HepG2 (cell line): ENCODE results near the gene ARHGEF4. TPM values are rescaled to one million over a fixed set of nuclear protein-coding genes. Genes with fewer than 3 reads are reported as not detected.

Experiments
- ATAC-seq: fragments of 200-7000 bp; cut with Tn5 transposase; 3 replicates; pipeline ENCODE4 v1.9.1; 2020; ENCODE audit warnings: mild to moderate bottlenecking, moderate library complexity
- BruUV-seq: library from RNA; stranded (reverse); fragments of 400-500 nt; replicated peaks from 2 replicates; lab custom pipeline; 2021; lab: Mats Ljungman, UMichigan
- CTCF ChIA-PET: fragments of 300-600 bp; formaldehyde crosslinking; extraction: SDS; loops from one replicate; lab custom pipeline; 2021; ENCODE audit warnings: low total read pairs, inconsistent platforms, low intra/inter-chr PET ratio; lab: Yijun Ruan, JAX
- POLR2A ChIA-PET: fragments of 350-600 bp; sonication (Branson Sonifier 250); formaldehyde crosslinking; loops from one replicate; lab custom pipeline; 2020; ENCODE audit warnings: antibody characterized with exemption, inconsistent platforms; lab: Yijun Ruan, JAX
- DNase-seq: peaks from one replicate; pipeline ENCODE4 v3.0.0-alpha.2; 2015; ENCODE audit warnings: low spot score
- FAIRE-seq: peaks from 3 replicates; lab custom pipeline; 2011; peaks lifted over from hg19 to GRCh38; lab: Jason Lieb, UNC
- H2AFZ ChIP-seq: one replicate; pipeline ENCODE4 v1.6.1; 2011; ENCODE audit warnings: low read length, inconsistent platforms
- H3K27ac ChIP-seq: fragments of 300-600 bp; 3 replicates; pipeline ENCODE4 v1.8.0; 2011; ENCODE audit warnings: mixed run types, mild to moderate bottlenecking, mixed read lengths, low read length, inconsistent platforms; ENCODE audit not compliant: insufficient read depth; ENCODE audit errors: extremely low read length
- H3K27me3 ChIP-seq, 2 experiments: fragments of 200-600 bp in 1 of 2; 2 replicates in 1 of 2; 3 replicates in 1 of 2; pipeline versions ENCODE4 v1.6.0 to v1.8.0; 2011; ENCODE audit warnings: low read length in 2 of 2, mild to moderate bottlenecking in 2 of 2, moderate library complexity in 2 of 2, inconsistent platforms in 1 of 2; ENCODE audit not compliant: insufficient read depth in 2 of 2, control insufficient read depth in 1 of 2
- H3K36me3 ChIP-seq, 2 experiments: fragments of 200-600 bp in 1 of 2; replicated peaks in 1 of 2; 2 replicates in 1 of 2; 3 replicates in 1 of 2; pipeline versions ENCODE4 v1.5.1 to v1.8.0; 2011; ENCODE audit warnings: low read length in 2 of 2, inconsistent platforms in 1 of 2; ENCODE audit not compliant: insufficient read depth in 2 of 2, control insufficient read depth in 1 of 2
- H3K4me1 ChIP-seq: 2 replicates; pipeline ENCODE4 v1.5.1; 2012; ENCODE audit warnings: low read length, inconsistent platforms; ENCODE audit not compliant: insufficient read depth
- H3K4me2 ChIP-seq: 2 replicates; pipeline ENCODE4 v1.6.0; 2011; ENCODE audit warnings: low read depth, low read length, inconsistent platforms
- H3K4me3 ChIP-seq, 3 experiments: fragments of 200-600 bp in 1 of 3; sonication (generic), shearing (Covaris generic) in 1 of 3; replicated peaks in 1 of 3; 2 replicates each; pipeline ENCODE4 v1.5.1; 2011 to 2016; ENCODE audit warnings: low read length in 3 of 3, inconsistent platforms in 2 of 3, low read depth in 2 of 3, mild to moderate bottlenecking in 2 of 3, control low read depth in 1 of 3, mixed read lengths in 1 of 3; ENCODE audit not compliant: insufficient read depth in 1 of 3
- H3K79me2 ChIP-seq: one replicate; pipeline ENCODE4 v1.6.1; 2011; ENCODE audit warnings: low read length, inconsistent platforms; ENCODE audit not compliant: insufficient read depth
- H3K9ac ChIP-seq: 2 replicates; pipeline ENCODE4 v1.6.0; 2011; ENCODE audit warnings: mild to moderate bottlenecking, low read depth, low read length, inconsistent platforms; ENCODE audit not compliant: insufficient read depth
- H3K9me3 ChIP-seq: 2 replicates; pipeline ENCODE4 v1.5.1; 2012; ENCODE audit warnings: mild to moderate bottlenecking, low read length
- H4K20me1 ChIP-seq: 2 replicates; pipeline ENCODE4 v1.6.0; 2011; ENCODE audit warnings: inconsistent platforms, mild to moderate bottlenecking, low read length, moderate library complexity; ENCODE audit not compliant: insufficient read depth
- CENPT ChIP-seq: sonication (generic); formaldehyde crosslinking; IDR thresholded peaks from 2 replicates; pipeline ENCODE4 v1.8.0; 2022; ENCODE audit warnings: low read depth, mild to moderate bottlenecking, moderate library complexity, missing genetic modification reagents
- DNMT3B ChIP-seq: conservative IDR thresholded peaks from 2 replicates; pipeline ENCODE4 v1.6.1; 2016; ENCODE audit warnings: missing biosample characterization, control low read depth
- POLR2AphosphoS2 ChIP-seq: IDR thresholded peaks from 2 replicates; pipeline ENCODE4 v1.6.1; 2011; ENCODE audit warnings: low read depth, low read length, improper control_type of control experiment
- SKI ChIP-seq: fragments of 450-650 bp; IDR thresholded peaks from one replicate; pipeline ENCODE4 v1.6.1; 2018; ENCODE audit warnings: mild to moderate bottlenecking; ENCODE audit not compliant: partially characterized antibody
- TAF1 ChIP-seq: sonication (generic); formaldehyde crosslinking; IDR thresholded peaks from 2 replicates; pipeline ENCODE4 v1.4.0; 2020; ENCODE audit warnings: missing genetic modification reagents
- ZFP82 ChIP-seq: sonication (generic); formaldehyde crosslinking; IDR thresholded peaks from 2 replicates; pipeline ENCODE4 v1.5.1; 2020; ENCODE audit warnings: mild to moderate bottlenecking, missing genetic modification reagents, borderline replicate concordance
- ZNF446 ChIP-seq: sonication (generic); formaldehyde crosslinking; IDR thresholded peaks from 2 replicates; pipeline ENCODE4 v1.5.0; 2020; ENCODE audit warnings: mild to moderate bottlenecking, missing genetic modification reagents
- ZNF567 ChIP-seq: sonication (generic); formaldehyde crosslinking; IDR thresholded peaks from 2 replicates; pipeline ENCODE4 v1.8.1; 2023; ENCODE audit warnings: mild to moderate bottlenecking, missing genetic modification reagents, borderline replicate concordance
- ZNF652 ChIP-seq: IDR thresholded peaks from 2 replicates; pipeline ENCODE4 v1.6.1; 2016; ENCODE audit warnings: low read depth, borderline replicate concordance
- WGBS: methylation state at CpG from one replicate; pipeline ENCODE4 v1.1.6; 2017; ENCODE audit warnings: low lambda C conversion rate; 5-methylcytosine and 5-hydroxymethylcytosine counted together
- in situ Hi-C: cut with HindIII; loops from 2 replicates; pipeline ENCODE4 v1.10.0; 2017; ENCODE audit warnings: low pct_unique_long_range_greater_than_20kb; ENCODE audit not compliant: extremely low pct_ligation_motif_present
- intact Hi-C: fragments of 100-400 bp; cut with micrococcal nuclease; formaldehyde crosslinking; loops from one replicate; pipeline ENCODE4 v1.10.0; 2022; ENCODE audit not compliant: unreplicated experiment
- polyA plus RNA-seq, 8 experiments: library from polyadenylated mRNA; depleted of rRNA in 3 of 8; stranded (reverse) in 7 of 8; unstranded in 1 of 8; fragments of >200 nt; fragmentation: Illumina TruSeq in 4 of 8; extraction: Trizol in 4 of 8; gene quantifications; 2 replicates each; pipeline versions ENCODE4 v1.2.1 to v1.2.3, GENCODE V29; 2011 to 2016; ENCODE audit warnings: low read depth in 4 of 8, missing spikeins in 1 of 8, mixed read lengths in 1 of 8; ENCODE audit not compliant: insufficient read depth in 1 of 8
- total RNA-seq, 5 experiments: library from RNA; depleted of rRNA; stranded (reverse); fragments of >200 nt; fragmentation: Illumina TruSeq; extraction: Trizol; gene quantifications; 2 replicates each; pipeline ENCODE4 v1.2.3, GENCODE V29; 2016; ENCODE audit warnings: low read depth in 1 of 5
- TF ChIP-seq, protein P1 (sequence below): sonication (generic); formaldehyde crosslinking; IDR thresholded peaks from 2 replicates; pipeline ENCODE4 v1.5.0; 2020; ENCODE audit warnings: mild to moderate bottlenecking, missing genetic modification reagents, borderline replicate concordance
- TF ChIP-seq, protein P2 (sequence below): sonication (generic); formaldehyde crosslinking; IDR thresholded peaks from 2 replicates; pipeline ENCODE4 v1.4.0; 2020; ENCODE audit warnings: missing genetic modification reagents, borderline replicate concordance
- TF ChIP-seq, protein P3 (sequence below): sonication (generic); formaldehyde crosslinking; IDR thresholded peaks from 2 replicates; pipeline ENCODE4 v1.8.0; 2022; ENCODE audit warnings: missing genetic modification reagents, mild to moderate bottlenecking, borderline replicate concordance
- TF ChIP-seq, protein P4 (sequence below): IDR thresholded peaks from 2 replicates; pipeline ENCODE4 v1.6.1; 2016
- TF ChIP-seq, protein P5 (sequence below): sonication (generic); formaldehyde crosslinking; IDR thresholded peaks from 2 replicates; pipeline ENCODE4 v1.8.0; 2022; ENCODE audit warnings: mild to moderate bottlenecking, missing genetic modification reagents, borderline replicate concordance
- TF ChIP-seq, protein P6 (sequence below): sonication (generic); formaldehyde crosslinking; IDR thresholded peaks from 2 replicates; pipeline ENCODE4 v1.4.0; 2020; ENCODE audit warnings: missing genetic modification reagents

ARHGEF4 gene
- total and polyA plus RNA-seq, 2 of the 13 experiments (the other 11 are each of a cell fraction or from before 2014, with no cell fraction given), result 0.11 to 0.13 TPM

DNA sequence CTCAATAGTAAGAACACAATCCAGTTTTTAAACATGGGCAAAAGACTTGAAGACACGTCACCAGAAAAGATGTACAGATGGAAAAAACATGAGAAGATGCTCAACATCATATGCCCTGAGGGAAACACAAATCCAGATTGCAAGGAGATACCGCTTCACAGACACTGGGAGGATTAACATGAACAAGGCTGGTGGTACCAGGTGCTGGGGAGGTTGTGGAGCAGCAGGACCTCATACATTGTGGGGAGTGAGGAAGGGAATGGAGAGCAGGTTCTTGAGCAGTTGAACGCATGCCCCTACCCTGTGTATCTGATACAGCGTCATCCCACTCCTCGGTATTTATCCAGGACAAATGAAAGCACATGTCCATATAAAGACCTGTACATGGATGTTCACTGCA, 72.1 kb downstream of the ARHGEF4 start (continued):
- TF ChIP-seq, protein P1, sequence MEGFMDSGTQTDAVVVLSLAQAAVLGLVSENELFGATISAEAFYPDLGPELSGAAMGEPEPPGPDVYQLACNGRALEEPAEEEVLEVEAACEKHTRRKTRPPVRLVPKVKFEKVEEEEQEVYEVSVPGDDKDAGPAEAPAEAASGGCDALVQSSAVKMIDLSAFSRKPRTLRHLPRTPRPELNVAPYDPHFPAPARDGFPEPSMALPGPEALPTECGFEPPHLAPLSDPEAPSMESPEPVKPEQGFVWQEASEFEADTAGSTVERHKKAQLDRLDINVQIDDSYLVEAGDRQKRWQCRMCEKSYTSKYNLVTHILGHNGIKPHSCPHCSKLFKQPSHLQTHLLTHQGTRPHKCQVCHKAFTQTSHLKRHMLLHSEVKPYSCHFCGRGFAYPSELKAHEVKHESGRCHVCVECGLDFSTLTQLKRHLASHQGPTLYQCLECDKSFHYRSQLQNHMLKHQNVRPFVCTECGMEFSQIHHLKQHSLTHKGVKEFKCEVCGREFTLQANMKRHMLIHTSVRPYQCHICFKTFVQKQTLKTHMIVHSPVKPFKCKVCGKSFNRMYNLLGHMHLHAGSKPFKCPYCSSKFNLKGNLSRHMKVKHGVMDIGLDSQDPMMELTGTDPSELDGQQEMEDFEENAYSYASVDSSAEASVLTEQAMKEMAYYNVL, result no peak

DNA sequence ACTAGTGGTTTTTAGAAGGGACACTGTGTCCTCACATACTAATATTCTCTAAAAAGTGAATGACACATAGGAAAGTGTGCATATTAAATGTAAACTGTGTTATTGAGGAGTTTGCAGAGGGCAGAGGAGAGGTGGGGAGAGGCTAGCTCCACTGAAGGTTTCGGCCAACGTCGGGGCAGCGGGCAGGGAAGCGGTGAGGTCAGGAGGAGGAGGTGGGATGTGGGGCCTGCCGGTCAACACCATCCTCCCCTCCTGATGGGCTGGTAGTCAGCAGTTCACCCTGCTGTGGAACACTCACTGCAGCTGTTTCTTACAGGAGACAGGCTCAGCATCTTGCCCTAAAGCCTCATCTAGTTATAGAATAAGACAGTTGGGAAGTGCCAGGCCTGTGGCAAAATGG, 74.2 kb downstream of the ARHGEF4 start:
- POLR2A ChIA-PET, result no interaction called here
- TF ChIP-seq ZFP82 (CRISPR knock-in tag) (no peak), ZNF567 (CRISPR knock-in tag) (no peak), SKI (no peak), POLR2AphosphoS2 (no peak), DNMT3B (CRISPR knock-in tag) (no peak), ZNF652 (CRISPR knock-in tag) (no peak), CENPT (CRISPR knock-in tag) (no peak), TAF1 (CRISPR knock-in tag) (no peak), ZNF446 (CRISPR knock-in tag) (no peak)
- TF ChIP-seq, protein P2, sequence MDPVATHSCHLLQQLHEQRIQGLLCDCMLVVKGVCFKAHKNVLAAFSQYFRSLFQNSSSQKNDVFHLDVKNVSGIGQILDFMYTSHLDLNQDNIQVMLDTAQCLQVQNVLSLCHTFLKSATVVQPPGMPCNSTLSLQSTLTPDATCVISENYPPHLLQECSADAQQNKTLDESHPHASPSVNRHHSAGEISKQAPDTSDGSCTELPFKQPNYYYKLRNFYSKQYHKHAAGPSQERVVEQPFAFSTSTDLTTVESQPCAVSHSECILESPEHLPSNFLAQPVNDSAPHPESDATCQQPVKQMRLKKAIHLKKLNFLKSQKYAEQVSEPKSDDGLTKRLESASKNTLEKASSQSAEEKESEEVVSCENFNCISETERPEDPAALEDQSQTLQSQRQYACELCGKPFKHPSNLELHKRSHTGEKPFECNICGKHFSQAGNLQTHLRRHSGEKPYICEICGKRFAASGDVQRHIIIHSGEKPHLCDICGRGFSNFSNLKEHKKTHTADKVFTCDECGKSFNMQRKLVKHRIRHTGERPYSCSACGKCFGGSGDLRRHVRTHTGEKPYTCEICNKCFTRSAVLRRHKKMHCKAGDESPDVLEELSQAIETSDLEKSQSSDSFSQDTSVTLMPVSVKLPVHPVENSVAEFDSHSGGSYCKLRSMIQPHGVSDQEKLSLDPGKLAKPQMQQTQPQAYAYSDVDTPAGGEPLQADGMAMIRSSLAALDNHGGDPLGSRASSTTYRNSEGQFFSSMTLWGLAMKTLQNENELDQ (CRISPR knock-in tag), result no peak
- TF ChIP-seq, protein P3, sequence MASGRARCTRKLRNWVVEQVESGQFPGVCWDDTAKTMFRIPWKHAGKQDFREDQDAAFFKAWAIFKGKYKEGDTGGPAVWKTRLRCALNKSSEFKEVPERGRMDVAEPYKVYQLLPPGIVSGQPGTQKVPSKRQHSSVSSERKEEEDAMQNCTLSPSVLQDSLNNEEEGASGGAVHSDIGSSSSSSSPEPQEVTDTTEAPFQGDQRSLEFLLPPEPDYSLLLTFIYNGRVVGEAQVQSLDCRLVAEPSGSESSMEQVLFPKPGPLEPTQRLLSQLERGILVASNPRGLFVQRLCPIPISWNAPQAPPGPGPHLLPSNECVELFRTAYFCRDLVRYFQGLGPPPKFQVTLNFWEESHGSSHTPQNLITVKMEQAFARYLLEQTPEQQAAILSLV (CRISPR knock-in tag), result no peak
- TF ChIP-seq, protein P4, sequence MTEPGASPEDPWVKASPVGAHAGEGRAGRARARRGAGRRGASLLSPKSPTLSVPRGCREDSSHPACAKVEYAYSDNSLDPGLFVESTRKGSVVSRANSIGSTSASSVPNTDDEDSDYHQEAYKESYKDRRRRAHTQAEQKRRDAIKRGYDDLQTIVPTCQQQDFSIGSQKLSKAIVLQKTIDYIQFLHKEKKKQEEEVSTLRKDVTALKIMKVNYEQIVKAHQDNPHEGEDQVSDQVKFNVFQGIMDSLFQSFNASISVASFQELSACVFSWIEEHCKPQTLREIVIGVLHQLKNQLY (CRISPR knock-in tag), result no peak
- TF ChIP-seq, protein P5, sequence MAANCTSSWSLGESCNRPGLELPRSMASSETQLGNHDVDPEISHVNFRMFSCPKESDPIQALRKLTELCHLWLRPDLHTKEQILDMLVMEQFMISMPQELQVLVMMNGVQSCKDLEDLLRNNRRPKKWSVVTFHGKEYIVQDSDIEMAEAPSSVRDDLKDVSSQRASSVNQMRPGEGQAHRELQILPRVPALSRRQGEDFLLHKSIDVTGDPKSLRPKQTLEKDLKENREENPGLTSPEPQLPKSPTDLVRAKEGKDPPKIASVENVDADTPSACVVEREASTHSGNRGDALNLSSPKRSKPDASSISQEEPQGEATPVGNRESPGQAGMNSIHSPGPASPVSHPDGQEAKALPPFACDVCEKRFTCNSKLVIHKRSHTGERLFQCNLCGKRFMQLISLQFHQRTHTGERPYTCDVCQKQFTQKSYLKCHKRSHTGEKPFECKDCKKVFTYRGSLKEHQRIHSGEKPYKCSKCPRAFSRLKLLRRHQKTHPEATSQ (CRISPR knock-in tag), result no peak
- TF ChIP-seq, protein P6, sequence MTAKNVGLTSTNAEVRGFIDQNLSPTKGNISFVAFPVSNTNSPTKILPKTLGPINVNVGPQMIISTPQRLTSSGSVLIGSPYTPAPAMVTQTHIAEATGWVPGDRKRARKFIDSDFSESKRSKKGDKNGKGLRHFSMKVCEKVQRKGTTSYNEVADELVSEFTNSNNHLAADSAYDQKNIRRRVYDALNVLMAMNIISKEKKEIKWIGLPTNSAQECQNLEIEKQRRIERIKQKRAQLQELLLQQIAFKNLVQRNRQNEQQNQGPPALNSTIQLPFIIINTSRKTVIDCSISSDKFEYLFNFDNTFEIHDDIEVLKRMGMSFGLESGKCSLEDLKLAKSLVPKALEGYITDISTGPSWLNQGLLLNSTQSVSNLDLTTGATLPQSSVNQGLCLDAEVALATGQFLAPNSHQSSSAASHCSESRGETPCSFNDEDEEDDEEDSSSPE, result no peak
- H3K27ac ChIP-seq, result no peak overlapping the region
- FAIRE-seq, result no peak
- WGBS, result 63% methylated on average over 6 of the region's 6 CpGs
- H2AFZ ChIP-seq, result no peak overlapping the region
- H3K79me2 ChIP-seq, result no peaks in the 10 kb centered on the region
- no peak overlapping the region for H3K9ac ChIP-seq
- no peaks in the 10 kb centered on the region for H3K4me1 ChIP-seq
- 0 out of 2 replicates have a peak, but pooled peaks cover 9% of the 10 kb centered on the region for H3K9me3 ChIP-seq
- DNase-seq, result no peak
- BruUV-seq, result no TSS peak
- in situ Hi-C loops (no loop called here), intact Hi-C loops (no loop called here)
- ATAC-seq, result no peak
- H4K20me1 ChIP-seq, result no peaks in the 10 kb centered on the region
- CTCF ChIA-PET, result no interaction called here
- no peaks in the 10 kb centered on the region for H3K36me3 ChIP-seq
- H3K4me3 ChIP-seq, result no peak overlapping the region
- H3K27me3 ChIP-seq, result peaks cover 8 to 49% of the 10 kb centered on the region in 2 experiments; a peak in 4 of 5 replicates
- no peak overlapping the region for H3K4me2 ChIP-seq
